AG04449 (cell line): ENCODE data around the gene OSGEPL1.
"Not testable (repeated sequence)": the region's sequence is repeated elsewhere in the genome, so short reads cannot be mapped to it uniquely, and the experiment has no call there.

ENCODE experiments used
- CTCF ChIA-PET: fragments of 350-600 bp; formaldehyde crosslinking; extraction: SDS; loops from one replicate; lab custom pipeline; 2021; ENCODE audit warnings: antibody characterized with exemption; lab: Yijun Ruan, JAX
- POLR2A ChIA-PET: fragments of 400-600, 350-600 bp; formaldehyde crosslinking; extraction: SDS; loops from one replicate; lab custom pipeline; 2020; ENCODE audit warnings: antibody characterized with exemption, inconsistent platforms; lab: Yijun Ruan, JAX
- DNase-seq: peaks from one replicate; pipeline ENCODE4 v3.0.0-alpha.2; 2010; ENCODE audit warnings: low read depth, low spot score
- H3K4me3 ChIP-seq: 2 replicates; pipeline ENCODE4 v1.5.1; 2011; ENCODE audit warnings: low read depth, mild to moderate bottlenecking, control low read depth, low read length
- TF ChIP-seq, protein P1 (sequence below): IDR thresholded peaks from one replicate; pipeline ENCODE4 v1.5.1; 2011; ENCODE audit warnings: mild to moderate bottlenecking, moderate library complexity, low read length, control low read depth, inconsistent platforms; ENCODE audit not compliant: insufficient read depth; ENCODE audit errors: missing control alignments

The OSGEPL1 gene

DNA sequence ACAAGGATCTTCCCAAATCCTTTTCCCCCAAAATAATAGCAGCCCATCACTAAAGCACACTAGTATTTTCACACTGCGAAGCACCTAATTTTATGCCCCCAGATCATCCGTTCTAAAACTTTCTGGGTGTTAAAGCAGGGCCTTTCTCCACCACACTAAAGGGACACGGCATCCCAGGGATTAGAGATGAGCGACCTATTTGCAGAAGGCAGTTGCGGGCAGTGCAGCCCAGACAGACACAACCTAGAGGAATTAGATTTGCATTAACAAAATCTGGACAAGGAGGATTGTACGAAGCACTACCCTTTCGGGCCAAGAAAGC lies 402 bp downstream of the OSGEPL1 start:
- no peak for DNase-seq
- CTCF ChIA-PET: interaction anchor here (0.6 to 8.4 kb wide), 25 partner anchors 8 to 1235 kb away, joined by 3 to 99 read pairs (median 5); partner anchors contain the start of genes ASNSD1, HIBCH, ORMDL1 and PMS1

DNA sequence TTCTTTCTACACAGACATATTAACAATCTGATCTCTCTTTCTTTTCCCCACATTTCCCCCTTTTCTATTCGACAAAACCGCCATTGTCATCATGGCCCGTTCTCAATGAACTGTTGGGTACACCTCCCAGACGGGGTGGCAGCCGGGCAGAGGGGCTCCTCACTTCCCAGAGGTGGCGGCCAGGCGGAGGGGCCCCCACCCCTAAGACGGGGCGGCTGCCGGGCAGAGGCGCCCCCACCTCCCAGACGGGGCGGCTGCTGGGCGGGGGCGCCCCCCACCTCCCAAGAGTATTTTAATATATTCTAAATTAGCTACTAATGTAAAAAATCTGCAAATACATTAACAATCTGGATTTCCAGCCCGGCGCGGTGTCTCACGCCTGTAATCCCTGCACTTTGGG lies 2.4 kb downstream of the OSGEPL1 start:
- CTCF ChIA-PET: interaction anchor here (2.2 to 8.4 kb wide), 3 partner anchors 10 to 310 kb away, joined by 6 to 99 read pairs (median 39); partner anchors contain the start of gene ASNSD1
- DNase-seq, H3K4me3 ChIP-seq, POLR2A ChIA-PET: not testable (repeated sequence)

More for the DNA sequence above, 402 bp downstream of the OSGEPL1 start:
- peak overlapping the region; percentile 93 for H3K4me3 ChIP-seq
- POLR2A ChIA-PET: interaction anchor here (0.7 to 1.1 kb wide), 3 partner anchors 19 to 101 kb away, joined by 3 to 6 read pairs (median 3); partner anchors contain the start of genes ASNSD1, ORMDL1 and PMS1
- TF ChIP-seq, protein P1, sequence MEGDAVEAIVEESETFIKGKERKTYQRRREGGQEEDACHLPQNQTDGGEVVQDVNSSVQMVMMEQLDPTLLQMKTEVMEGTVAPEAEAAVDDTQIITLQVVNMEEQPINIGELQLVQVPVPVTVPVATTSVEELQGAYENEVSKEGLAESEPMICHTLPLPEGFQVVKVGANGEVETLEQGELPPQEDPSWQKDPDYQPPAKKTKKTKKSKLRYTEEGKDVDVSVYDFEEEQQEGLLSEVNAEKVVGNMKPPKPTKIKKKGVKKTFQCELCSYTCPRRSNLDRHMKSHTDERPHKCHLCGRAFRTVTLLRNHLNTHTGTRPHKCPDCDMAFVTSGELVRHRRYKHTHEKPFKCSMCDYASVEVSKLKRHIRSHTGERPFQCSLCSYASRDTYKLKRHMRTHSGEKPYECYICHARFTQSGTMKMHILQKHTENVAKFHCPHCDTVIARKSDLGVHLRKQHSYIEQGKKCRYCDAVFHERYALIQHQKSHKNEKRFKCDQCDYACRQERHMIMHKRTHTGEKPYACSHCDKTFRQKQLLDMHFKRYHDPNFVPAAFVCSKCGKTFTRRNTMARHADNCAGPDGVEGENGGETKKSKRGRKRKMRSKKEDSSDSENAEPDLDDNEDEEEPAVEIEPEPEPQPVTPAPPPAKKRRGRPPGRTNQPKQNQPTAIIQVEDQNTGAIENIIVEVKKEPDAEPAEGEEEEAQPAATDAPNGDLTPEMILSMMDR: no peak

DNA sequence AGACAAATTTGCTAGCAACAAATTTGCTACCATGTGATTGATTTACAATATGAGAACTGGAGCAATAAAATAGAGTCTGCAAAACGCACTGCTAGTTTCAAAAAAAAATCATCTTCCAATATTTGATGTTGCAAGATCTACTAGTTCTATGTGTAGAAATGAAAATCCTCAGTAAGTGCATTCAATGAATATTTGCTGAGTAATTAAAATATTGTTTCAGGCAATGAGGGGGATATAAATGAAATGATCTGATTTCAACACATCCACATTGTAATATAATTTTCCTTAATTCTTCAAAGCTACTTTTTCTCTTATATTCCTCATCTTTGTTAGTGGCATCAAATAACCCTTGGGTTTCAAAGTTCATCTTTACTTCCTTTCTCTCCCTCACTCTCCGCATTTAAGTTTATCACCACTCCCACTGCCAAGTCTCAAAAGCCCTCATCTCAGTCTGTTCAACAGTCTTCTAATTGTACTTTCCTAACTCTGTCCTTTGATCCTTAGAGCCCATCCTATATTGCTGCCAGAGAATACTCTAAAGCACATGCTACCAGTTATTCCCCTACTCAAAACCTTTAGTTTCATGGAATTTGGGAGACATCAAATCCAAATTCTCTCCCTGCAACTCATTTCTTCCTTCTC lies 6.2 kb downstream of the OSGEPL1 start:
- DNase-seq: no peak
- TF ChIP-seq, protein P1: no peak
- no peak overlapping the region for H3K4me3 ChIP-seq
- ChIA-PET POLR2A (no interaction called here), CTCF (interaction anchor here (8.4 kb wide), 1 partner anchor 6 kb away, joined by 99 read pairs; no protein-coding TSS in a partner anchor)

DNA sequence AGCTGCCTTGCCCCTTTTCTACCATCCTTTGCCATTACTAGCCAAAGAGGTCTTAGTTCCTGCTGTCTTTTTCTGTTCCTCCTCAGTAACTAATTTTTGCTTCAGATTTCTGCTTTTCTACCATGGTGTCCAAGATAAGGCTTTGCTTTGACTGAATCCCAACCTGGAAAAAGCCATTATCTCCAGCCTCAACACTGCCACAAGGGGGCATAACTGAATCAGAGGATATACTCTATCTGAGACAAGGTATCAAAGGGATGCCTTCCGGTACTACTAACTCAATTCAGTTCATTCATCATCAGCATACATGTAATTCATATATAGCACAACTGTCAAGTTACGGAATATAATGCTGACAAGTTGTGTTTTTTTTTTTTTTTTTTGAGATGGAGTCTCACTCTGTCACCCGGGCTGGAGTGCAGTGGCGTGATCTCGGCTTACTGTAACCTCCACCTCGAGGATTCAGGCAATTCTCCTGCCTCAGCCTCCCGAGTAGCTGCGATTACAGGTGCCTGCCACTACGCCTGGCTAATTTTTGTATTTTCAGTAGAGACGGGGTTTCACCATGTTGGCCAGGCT lies 11.4 kb downstream of the OSGEPL1 start:
- no peak for DNase-seq

DNA sequence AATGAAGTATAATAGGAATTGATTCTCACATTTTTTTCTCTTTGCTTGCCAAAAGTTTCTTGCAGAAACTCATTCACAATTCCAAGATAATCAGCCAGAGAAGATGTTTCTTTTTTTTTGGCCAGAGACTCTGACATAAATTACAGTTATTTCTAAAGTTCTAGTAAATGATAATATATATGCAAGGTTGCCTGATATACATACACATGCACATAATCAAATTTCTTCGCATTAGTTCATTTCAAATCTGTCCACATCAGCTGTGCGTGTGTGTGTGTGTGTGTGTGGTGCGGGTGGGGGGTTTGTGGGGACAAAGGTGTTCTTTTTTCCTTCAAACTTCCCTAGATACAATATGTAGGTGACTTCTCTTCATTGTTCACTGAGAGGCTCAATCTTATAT lies 33.2 kb downstream of the OSGEPL1 start:
- ChIA-PET CTCF (interaction anchor here (1.2 kb wide), 1 partner anchor 54 kb away, joined by 3 read pairs; no protein-coding TSS in a partner anchor), POLR2A (no interaction called here)
- TF ChIP-seq, protein P1: no peak
- no peak overlapping the region for H3K4me3 ChIP-seq
- DNase-seq: no peak

More for the DNA sequence above, 11.4 kb downstream of the OSGEPL1 start:
- CTCF ChIA-PET: interaction anchor here (0.8 to 6.0 kb wide), 20 partner anchors 9 to 339 kb away, joined by 3 to 99 read pairs (median 4); partner anchors contain the start of gene OSGEPL1
- no peak overlapping the region for H3K4me3 ChIP-seq
- TF ChIP-seq, protein P1: peak; percentile 57
- POLR2A ChIA-PET: no interaction called here

DNA sequence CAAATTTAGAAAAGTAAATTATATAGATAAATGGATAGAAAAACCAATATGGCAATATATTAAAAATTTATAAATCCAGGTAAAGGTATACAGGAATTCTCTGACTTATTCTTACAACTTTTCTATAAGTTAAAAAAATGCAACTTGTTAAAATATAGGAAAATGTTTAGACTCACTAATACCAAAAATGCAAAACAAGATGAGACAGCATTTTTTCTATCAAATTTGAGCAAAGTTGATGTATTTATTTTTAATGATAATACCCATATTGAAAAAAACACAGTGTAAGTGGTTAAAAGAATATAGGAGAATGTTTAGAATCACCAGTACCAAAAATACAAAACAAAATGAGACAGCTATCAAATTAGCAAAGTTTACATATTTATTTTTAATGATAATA lies 35.7 kb downstream of the OSGEPL1 start:
- POLR2A ChIA-PET: no interaction called here
- no peak overlapping the region for H3K4me3 ChIP-seq
- DNase-seq: no peak
- TF ChIP-seq, protein P1: no peak
- CTCF ChIA-PET: interaction anchor here (1.3 to 2.0 kb wide), 2 partner anchors 28 to 66 kb away, joined by 3 to 6 read pairs; partner anchors contain the start of gene ASNSD1
